GM12872 (cell line): ENCODE results near the gene TP53AIP1.

ENCODE experiments used
- CTCF ChIP-seq: IDR thresholded peaks from 3 replicates; pipeline ENCODE4 v1.5.1; 2011; ENCODE audit warnings: low read depth, mild to moderate bottlenecking, low read length, moderate library complexity; ENCODE audit not compliant: insufficient read depth

Gene TP53AIP1

GRCh38 chr11:128926000-128926399, 16.7 kb downstream of the TP53AIP1 start:
- no peak for TF ChIP-seq CTCF

GRCh38 chr11:128925250-128925600, 17.4 kb downstream of the TP53AIP1 start:
- TF ChIP-seq CTCF = no peak

GRCh38 chr11:128924510-128925249, 18.0 kb downstream of the TP53AIP1 start:
- no peak for TF ChIP-seq CTCF

GRCh38 chr11:128924104-128924503, 18.6 kb downstream of the TP53AIP1 start:
- TF ChIP-seq CTCF = no peak

- TF ChIP-seq CTCF = no peak
These were observed 20.9 kb downstream of the TP53AIP1 start for GRCh38 chr11:128921793-128922192.

GRCh38 chr11:128920666-128921065, 22.0 kb downstream of the TP53AIP1 start:
- no peak for TF ChIP-seq CTCF

GRCh38 chr11:128919216-128919615, 23.5 kb downstream of the TP53AIP1 start:
- TF ChIP-seq CTCF = no peak

- no peak for TF ChIP-seq CTCF
These were observed 25.4 kb downstream of the TP53AIP1 start for GRCh38 chr11:128917144-128917724.
